Measurements from ENCODE around the gene CERT1. TPM values are rescaled to one million over a fixed set of nuclear protein-coding genes. Genes with fewer than 3 reads are reported as not detected.

The CERT1 gene
- total RNA-seq, 4 donors from 2014 or later, result 36.1 to 42.3 (median 39.0) TPM

DNA sequence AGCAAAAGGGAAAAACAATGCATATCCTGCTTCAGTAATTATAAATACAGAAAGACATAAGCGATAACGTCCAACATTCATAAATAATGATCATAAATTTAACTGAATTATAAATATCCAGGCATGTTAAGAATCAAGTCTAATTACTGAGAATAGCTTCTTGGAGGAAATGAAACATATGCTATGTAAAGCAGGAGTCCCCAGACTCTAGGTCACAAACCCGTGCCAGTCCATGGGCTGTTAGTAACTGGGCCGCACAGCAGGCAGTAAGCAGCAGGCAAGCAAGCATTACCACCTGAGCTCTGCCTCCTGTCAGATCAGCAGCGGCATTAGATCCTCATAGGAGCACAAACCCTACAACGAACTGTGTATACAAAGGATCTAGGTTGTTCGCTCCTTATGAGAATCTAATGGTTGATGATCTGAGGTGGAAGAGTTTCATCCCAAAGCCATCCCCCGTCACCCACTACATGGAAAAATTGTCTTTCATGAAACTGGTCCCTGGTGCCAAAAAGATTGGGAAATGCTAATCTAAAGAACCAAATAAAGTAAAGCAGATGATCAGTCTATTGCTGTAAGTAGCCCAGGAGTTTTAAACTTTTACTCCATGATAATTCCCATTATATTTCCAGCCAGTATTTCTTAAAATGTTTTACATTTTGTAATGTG is 50.4 kb downstream of the CERT1 start:
- TF ChIP-seq, protein P1, sequence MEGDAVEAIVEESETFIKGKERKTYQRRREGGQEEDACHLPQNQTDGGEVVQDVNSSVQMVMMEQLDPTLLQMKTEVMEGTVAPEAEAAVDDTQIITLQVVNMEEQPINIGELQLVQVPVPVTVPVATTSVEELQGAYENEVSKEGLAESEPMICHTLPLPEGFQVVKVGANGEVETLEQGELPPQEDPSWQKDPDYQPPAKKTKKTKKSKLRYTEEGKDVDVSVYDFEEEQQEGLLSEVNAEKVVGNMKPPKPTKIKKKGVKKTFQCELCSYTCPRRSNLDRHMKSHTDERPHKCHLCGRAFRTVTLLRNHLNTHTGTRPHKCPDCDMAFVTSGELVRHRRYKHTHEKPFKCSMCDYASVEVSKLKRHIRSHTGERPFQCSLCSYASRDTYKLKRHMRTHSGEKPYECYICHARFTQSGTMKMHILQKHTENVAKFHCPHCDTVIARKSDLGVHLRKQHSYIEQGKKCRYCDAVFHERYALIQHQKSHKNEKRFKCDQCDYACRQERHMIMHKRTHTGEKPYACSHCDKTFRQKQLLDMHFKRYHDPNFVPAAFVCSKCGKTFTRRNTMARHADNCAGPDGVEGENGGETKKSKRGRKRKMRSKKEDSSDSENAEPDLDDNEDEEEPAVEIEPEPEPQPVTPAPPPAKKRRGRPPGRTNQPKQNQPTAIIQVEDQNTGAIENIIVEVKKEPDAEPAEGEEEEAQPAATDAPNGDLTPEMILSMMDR (IDR thresholded peaks at IDR 0.05), result no peak
- TF ChIP-seq EP300 (IDR thresholded peaks at IDR 0.05) (no peak), POLR2A (IDR thresholded peaks at IDR 0.05) (no peak)
- 74% methylated on average over 8 of the region's 8 CpGs for WGBS, 2 donors
- peaks cover 0 to 14% (median 0%) of the 10 kb centered on the region in 3 donors for H3K36me3 ChIP-seq

DNA sequence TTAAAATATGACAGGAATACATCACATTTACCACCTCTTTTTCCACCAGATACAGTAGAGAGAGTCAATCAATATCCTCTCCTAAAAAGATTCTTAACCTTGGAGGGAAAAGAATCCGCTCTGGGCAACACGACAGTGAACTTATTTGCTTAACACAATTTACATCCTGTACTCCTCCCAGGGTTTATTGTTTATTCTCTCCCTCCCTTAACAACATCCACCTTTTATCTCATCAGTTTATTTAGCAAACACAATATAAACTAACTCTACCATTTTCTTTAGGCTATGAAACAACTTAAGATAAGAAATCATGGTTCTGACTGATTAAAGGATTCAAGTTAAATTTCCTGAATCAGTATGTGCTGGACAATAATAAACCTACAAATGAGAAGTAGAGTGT is 50.9 kb downstream of the CERT1 start:
- H3K27me3 ChIP-seq, result no peaks in the 10 kb centered on the region
- peaks cover 0 to 5% (median 0%) of the 10 kb centered on the region in 4 donors for H3K4me1 ChIP-seq
- no peak overlapping the region for H3K4me3 ChIP-seq
- no peak overlapping the region for H3K27ac ChIP-seq
- peaks cover 0 to 14% (median 0%) of the 10 kb centered on the region in 3 donors for H3K36me3 ChIP-seq
- no peaks in the 10 kb centered on the region for H3K9me3 ChIP-seq
- TF ChIP-seq POLR2A (IDR thresholded peaks at IDR 0.05) (no peak), EP300 (IDR thresholded peaks at IDR 0.05) (no peak)
- TF ChIP-seq, protein P1 (IDR thresholded peaks at IDR 0.05), result no peak
- DNase-seq (ENCODE audit: low spot score in 2 of 2), result no peak
- WGBS, 2 donors, result 63 to 66% methylated on average over 2 of the region's 2 CpGs

More for the DNA sequence above, 50.4 kb downstream of the CERT1 start:
- Histone ChIP-seq H3K4me1 (peaks cover 0 to 8% (median 0%) of the 10 kb centered on the region in 4 donors), H3K4me3 (no peak overlapping the region), H3K27ac (no peak overlapping the region), H3K27me3 (no peaks in the 10 kb centered on the region), H3K9me3 (no peaks in the 10 kb centered on the region)
- no peak for DNase-seq (ENCODE audit: low spot score in 2 of 2)

DNA sequence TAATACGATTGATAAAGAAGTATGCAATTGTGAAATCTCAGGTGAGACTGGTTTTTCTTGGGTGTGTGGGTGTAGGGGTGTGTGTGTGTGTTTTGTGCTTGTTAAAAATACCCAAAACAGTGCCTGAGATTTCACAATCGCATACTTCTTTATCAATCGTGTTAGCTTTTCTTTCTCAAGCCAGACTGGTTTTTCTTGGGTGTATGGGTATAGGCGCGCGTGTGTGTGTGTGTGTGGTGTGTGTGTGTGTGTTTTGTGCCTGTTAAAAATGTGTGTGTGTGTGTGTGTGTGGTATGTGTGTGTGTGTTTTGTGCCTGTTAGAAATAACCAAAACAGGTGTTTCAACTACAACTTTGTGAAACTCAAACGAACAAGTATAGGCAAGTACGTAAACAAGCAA is 53.7 kb downstream of the CERT1 start:
- TF ChIP-seq POLR2A (IDR thresholded peaks at IDR 0.05), result no peak
- TF ChIP-seq, protein P1 (IDR thresholded peaks at IDR 0.05), result no peak
- TF ChIP-seq EP300 (IDR thresholded peaks at IDR 0.05), result no peak
- no peaks in the 10 kb centered on the region for H3K9me3 ChIP-seq

DNA sequence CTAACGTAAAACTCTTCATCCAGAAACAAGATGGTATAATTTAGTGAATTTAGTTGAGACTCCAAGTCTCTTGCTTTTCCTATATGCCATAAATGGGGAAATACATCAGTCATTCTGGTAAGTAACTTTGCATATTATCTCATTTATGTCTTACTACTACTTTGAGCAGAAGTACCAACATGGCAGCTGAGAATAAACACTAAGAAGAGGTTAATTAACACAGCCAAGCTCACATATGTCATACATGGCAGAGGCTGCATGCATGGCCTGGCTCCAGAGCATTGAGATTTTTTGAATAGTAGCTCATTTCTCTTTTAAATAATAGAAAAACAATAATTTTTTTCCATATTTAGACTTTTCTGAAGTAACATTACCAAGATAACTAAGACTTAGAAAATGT is 54.3 kb downstream of the CERT1 start:
- no peak for DNase-seq (ENCODE audit: low spot score in 2 of 2)
- WGBS, 2 donors, result 92 to 95% methylated on average over 1 of the region's 1 CpG
- Histone ChIP-seq H3K4me1 (peaks cover 0 to 4% (median 0%) of the 10 kb centered on the region in 4 donors), H3K9me3 (no peaks in the 10 kb centered on the region), H3K4me3 (no peak overlapping the region), H3K27ac (no peak overlapping the region), H3K27me3 (no peaks in the 10 kb centered on the region), H3K36me3 (peaks cover 0 to 25% (median 0%) of the 10 kb centered on the region in 3 donors)
- TF ChIP-seq EP300 (IDR thresholded peaks at IDR 0.05), result no peak
- TF ChIP-seq POLR2A (IDR thresholded peaks at IDR 0.05), result no peak
- TF ChIP-seq, protein P1 (IDR thresholded peaks at IDR 0.05), result no peak

More for the DNA sequence above, 53.7 kb downstream of the CERT1 start:
- no peak overlapping the region for H3K4me3 ChIP-seq
- no peaks in the 10 kb centered on the region for H3K27me3 ChIP-seq
- H3K27ac ChIP-seq, result no peak overlapping the region
- H3K4me1 ChIP-seq, result peaks cover 0 to 4% (median 0%) of the 10 kb centered on the region in 4 donors
- WGBS, 2 donors, result 92% methylated on average over 8 of the region's 8 CpGs
- peaks cover 0 to 29% (median 0%) of the 10 kb centered on the region in 3 donors for H3K36me3 ChIP-seq
- no peak for DNase-seq (ENCODE audit: low spot score in 2 of 2)

DNA sequence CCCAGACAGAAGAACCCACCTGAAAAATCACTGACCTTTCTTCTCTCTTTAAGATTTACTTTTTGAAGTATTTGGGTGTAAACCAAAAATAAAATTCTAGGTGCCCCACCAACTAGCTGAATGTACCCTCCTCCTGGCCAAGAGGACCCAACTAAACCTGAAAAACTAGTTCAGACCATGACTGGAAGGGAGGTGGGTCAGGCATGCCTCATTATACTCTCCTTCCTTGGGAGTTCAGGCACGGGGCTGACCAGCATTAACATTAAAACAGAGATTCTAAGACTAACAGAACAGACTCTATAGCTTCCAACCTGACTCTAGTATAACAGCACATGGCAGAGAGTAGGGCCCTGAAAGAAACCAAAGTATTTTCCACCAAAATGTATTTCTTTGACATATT is 61.4 kb downstream of the CERT1 start:
- 69 to 85% methylated on average over 1 of the region's 1 CpG for WGBS, 2 donors
- Histone ChIP-seq H3K4me3 (no peak overlapping the region), H3K36me3 (peaks cover 0 to 33% (median 0%) of the 10 kb centered on the region in 3 donors), H3K27me3 (no peaks in the 10 kb centered on the region), H3K4me1 (no peaks in the 10 kb centered on the region), H3K9me3 (peaks cover 0 to 12% (median 0%) of the 10 kb centered on the region in 4 donors), H3K27ac (no peak overlapping the region)
- DNase-seq (ENCODE audit: low spot score in 2 of 2), result no peak
- no peak for TF ChIP-seq POLR2A (IDR thresholded peaks at IDR 0.05)
- TF ChIP-seq, protein P1 (IDR thresholded peaks at IDR 0.05), result no peak
- TF ChIP-seq EP300 (IDR thresholded peaks at IDR 0.05), result no peak

Data from tibial nerve (tissue), 4 donors.